NOMO-1 (cell line): ENCODE measurements around the gene PLXNA4.

ENCODE experiments used
- DNase-seq, 2 experiments: peaks; one replicate each; lab custom pipeline; 2025; ENCODE audit not compliant: unreplicated experiment in 2 of 2; lab: John Stamatoyannopoulos, UW

PLXNA4 gene

GRCh38 chr7:132480534-132480933, 95.7 kb downstream of the PLXNA4 start:
- DNase-seq, result no peak

- DNase-seq, result no peak
These were observed 99.7 kb downstream of the PLXNA4 start for GRCh38 chr7:132476541-132476940.

- no peak for DNase-seq
These were observed 100.6 kb downstream of the PLXNA4 start for GRCh38 chr7:132475669-132476116.

- DNase-seq, result no peak
These were observed 101.1 kb downstream of the PLXNA4 start for GRCh38 chr7:132475037-132475668.

GRCh38 chr7:132472463-132473120, 103.7 kb downstream of the PLXNA4 start:
- DNase-seq, result no peak

GRCh38 chr7:132471515-132471914, 104.8 kb downstream of the PLXNA4 start:
- DNase-seq, result no peak

GRCh38 chr7:132469681-132470080, 106.6 kb downstream of the PLXNA4 start:
- no peak for DNase-seq

GRCh38 chr7:132469264-132469663, 107.0 kb downstream of the PLXNA4 start:
- no peak for DNase-seq

- DNase-seq, result no peak
These were observed 109.9 kb downstream of the PLXNA4 start for GRCh38 chr7:132466367-132466766.

GRCh38 chr7:132465516-132465915, 110.8 kb downstream of the PLXNA4 start:
- no peak for DNase-seq

GRCh38 chr7:132464740-132465139, 111.5 kb downstream of the PLXNA4 start:
- no peak for DNase-seq

- DNase-seq, result no peak
These were observed 112.3 kb downstream of the PLXNA4 start for GRCh38 chr7:132463922-132464321.

GRCh38 chr7:132462478-132462877, 113.8 kb downstream of the PLXNA4 start:
- no peak for DNase-seq

GRCh38 chr7:132461032-132461592, 115.2 kb downstream of the PLXNA4 start:
- DNase-seq, result no peak

GRCh38 chr7:132458729-132459128, 117.5 kb downstream of the PLXNA4 start:
- no peak for DNase-seq

GRCh38 chr7:132457658-132458057, 118.6 kb downstream of the PLXNA4 start:
- DNase-seq, result no peak

GRCh38 chr7:132456418-132456817, 119.9 kb downstream of the PLXNA4 start:
- no peak for DNase-seq

GRCh38 chr7:132455378-132455777, 120.9 kb downstream of the PLXNA4 start:
- no peak for DNase-seq

GRCh38 chr7:132453826-132454225, 122.4 kb downstream of the PLXNA4 start:
- no peak for DNase-seq

- DNase-seq, result no peak
These were observed 125.1 kb downstream of the PLXNA4 start for GRCh38 chr7:132451161-132451560.

- no peak for DNase-seq
These were observed 125.6 kb downstream of the PLXNA4 start for GRCh38 chr7:132450696-132451095.

GRCh38 chr7:132450188-132450587, 126.1 kb downstream of the PLXNA4 start:
- DNase-seq, result no peak
